ENCODE data around the gene RBM46.
"Not testable (repeated sequence)": the region's sequence is repeated elsewhere in the genome, so short reads cannot be mapped to it uniquely, and the experiment has no call there.

DNA sequence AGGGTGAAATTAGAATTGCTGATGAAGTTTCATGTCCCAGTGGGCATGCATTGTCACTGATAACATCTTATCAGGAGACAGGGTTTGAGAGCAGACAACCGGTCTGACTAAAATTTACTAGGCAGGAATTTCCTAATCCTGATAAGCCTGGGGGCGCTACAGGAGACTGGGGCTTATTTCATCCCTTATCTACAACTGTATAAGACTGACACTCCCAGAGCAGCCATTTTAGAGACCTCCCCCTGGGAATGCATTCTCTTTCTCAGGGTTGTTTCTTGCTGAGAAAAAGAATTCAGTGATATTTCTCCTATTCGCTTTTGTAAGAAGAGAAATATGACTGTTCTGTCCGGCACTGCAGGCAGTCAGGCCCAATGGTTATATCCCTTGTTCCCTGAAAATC, 93.0 kb downstream of the RBM46 start:
- TF ChIP-seq, protein P1, sequence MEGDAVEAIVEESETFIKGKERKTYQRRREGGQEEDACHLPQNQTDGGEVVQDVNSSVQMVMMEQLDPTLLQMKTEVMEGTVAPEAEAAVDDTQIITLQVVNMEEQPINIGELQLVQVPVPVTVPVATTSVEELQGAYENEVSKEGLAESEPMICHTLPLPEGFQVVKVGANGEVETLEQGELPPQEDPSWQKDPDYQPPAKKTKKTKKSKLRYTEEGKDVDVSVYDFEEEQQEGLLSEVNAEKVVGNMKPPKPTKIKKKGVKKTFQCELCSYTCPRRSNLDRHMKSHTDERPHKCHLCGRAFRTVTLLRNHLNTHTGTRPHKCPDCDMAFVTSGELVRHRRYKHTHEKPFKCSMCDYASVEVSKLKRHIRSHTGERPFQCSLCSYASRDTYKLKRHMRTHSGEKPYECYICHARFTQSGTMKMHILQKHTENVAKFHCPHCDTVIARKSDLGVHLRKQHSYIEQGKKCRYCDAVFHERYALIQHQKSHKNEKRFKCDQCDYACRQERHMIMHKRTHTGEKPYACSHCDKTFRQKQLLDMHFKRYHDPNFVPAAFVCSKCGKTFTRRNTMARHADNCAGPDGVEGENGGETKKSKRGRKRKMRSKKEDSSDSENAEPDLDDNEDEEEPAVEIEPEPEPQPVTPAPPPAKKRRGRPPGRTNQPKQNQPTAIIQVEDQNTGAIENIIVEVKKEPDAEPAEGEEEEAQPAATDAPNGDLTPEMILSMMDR (IDR thresholded peaks at IDR 0.05), result not testable (repeated sequence)
- TF ChIP-seq POLR2A (IDR thresholded peaks at IDR 0.05), result not testable (repeated sequence)
